Measurements from ENCODE around the gene PLEKHO2. TPM values are rescaled to one million over a fixed set of nuclear protein-coding genes. Genes with fewer than 3 reads are reported as not detected.

PLEKHO2 gene
- total RNA-seq, 1 experiment from 2014 or later: 3.5 TPM

- DNase-seq (ENCODE audit: extremely low read depth, low read depth): no peak
Observed at GRCh38 chr15:64854041-64854440, 12.3 kb downstream of the PLEKHO2 start.

GRCh38 chr15:64854526-64854925, 12.8 kb downstream of the PLEKHO2 start:
- DNase-seq (ENCODE audit: extremely low read depth, low read depth): no peak

DNA sequence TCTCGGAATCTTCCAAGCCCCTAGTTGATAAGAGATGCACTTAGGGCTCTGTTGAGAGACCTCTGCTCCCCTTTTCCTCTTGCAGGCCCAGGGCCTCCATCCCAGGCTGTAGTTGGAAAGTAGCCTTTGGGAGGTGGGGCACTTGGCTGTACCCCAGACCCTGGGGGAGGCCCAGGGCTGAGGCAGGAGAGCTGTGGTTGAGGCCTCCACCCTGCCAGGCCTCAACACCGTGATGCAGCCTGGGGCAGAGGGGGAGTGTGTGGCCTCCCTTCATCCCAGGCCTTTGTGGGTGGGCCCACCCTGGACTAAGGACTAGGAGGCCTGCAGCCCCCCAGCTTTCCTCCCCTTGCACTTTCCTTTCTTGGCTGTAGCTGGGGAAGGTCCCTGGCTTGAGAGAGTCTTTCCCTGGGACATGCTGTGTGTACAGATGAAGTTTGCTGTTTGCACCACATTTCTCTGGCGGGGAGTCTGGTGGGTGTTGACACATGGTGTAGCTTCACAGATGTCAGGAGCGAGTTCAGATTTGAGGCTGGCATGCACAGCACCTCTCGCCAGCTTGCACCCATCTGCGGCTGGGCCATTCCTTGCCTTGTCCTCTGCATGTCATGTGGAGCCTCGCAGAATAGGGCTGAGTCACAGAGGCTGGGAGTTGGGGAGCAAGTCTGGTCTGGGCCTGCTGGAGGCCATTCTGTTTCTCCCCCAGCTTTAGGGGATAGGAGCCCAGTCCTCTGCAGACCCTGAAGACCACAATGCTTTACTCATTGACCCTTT, 13.7 kb downstream of the PLEKHO2 start:
- no peak for DNase-seq (ENCODE audit: extremely low read depth, low read depth)

- DNase-seq (ENCODE audit: extremely low read depth, low read depth): no peak
Observed at GRCh38 chr15:64856429-64857145, 14.9 kb downstream of the PLEKHO2 start.

DNA sequence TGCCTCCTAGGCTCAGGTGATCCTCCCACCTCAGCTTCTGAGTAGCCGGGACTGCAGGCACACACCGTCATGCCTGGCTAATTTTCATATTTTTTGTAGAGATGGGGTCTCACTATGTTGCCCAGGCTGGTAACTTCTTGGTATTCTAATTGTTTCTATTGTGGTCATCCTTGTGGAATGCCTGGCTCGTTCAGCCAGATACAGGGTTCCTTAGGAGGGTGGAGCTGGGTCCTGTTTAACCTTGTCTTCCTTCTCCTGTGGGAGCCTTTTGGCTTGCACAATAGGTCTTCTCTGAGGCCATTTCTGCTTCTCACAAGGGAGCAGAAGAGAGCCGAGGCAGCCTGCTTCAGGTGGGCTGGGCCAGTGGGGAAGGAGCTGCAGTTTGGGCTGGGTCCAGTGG, 15.7 kb downstream of the PLEKHO2 start:
- no peak for DNase-seq (ENCODE audit: extremely low read depth, low read depth)

- DNase-seq (ENCODE audit: extremely low read depth, low read depth): no peak
Observed at GRCh38 chr15:64858021-64858575, 16.4 kb downstream of the PLEKHO2 start.

- DNase-seq (ENCODE audit: extremely low read depth, low read depth): no peak
Observed at GRCh38 chr15:64859226-64859625, 17.5 kb downstream of the PLEKHO2 start.

GRCh38 chr15:64861331-64861730, 19.6 kb downstream of the PLEKHO2 start:
- no peak for DNase-seq (ENCODE audit: extremely low read depth, low read depth)

DNA sequence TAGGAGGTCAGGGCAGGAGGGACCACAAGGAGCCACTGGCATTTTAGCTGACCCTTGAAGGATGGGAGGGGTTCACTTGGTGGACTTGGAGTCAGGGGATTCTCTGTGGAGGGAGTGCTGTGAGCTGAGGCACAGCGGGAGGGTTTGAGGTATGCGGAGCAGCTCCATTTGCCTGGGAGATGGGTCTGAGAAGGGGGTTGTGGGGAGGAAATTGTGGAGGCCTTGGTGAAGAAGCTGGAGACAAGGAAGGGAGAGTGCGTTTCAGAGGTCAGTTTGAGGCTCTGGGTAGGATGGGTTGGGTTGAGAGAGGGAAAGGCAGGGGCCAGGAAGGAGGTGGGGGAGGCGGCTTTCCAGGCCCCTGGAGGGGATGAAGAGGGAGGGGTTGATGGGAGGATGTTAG, 20.2 kb downstream of the PLEKHO2 start:
- no peak for DNase-seq (ENCODE audit: extremely low read depth, low read depth)

DNA sequence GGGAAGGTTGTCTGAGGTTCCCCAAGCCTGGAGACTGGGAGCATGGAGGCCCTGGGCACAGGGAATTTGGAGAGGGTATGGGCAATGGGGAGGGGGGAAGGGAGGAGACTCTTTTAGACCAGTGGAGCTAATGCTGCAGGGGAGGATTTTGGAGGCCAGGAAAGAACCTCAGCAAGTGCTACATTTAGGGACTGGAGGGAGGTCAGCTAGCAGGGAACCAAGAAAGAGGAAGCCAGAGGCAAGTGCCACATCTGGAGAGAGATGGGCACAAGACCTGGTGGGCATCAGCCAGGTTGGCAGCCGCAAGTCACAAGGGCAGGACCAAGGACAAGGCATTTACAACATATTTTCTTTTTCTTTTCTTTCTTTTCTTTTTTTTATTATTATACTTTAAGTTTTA, 20.7 kb downstream of the PLEKHO2 start:
- no peak for DNase-seq (ENCODE audit: extremely low read depth, low read depth)

DNA sequence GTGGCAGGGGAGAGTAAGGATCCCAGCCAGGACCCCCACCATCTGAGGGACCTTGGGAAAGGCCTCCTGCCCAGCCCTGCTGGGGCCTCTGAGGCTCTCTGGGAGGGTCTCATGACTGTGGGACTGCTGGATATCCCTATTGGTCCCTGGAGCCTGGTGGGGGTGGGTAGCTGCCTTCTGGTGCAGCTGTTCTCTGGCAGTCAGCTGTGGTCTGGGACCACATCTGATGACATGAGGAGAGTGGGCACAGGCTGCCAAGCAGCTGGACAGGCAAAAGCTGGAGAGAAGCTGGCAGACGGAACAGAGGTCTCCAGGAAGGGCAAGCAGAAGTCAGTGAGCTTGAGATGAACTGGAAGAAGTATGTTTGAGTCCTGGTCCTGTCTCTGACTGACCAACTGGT, 22.4 kb downstream of the PLEKHO2 start:
- DNase-seq (ENCODE audit: extremely low read depth, low read depth): no peak

- DNase-seq (ENCODE audit: extremely low read depth, low read depth): no peak
Observed at GRCh38 chr15:64865126-64865997, 23.6 kb downstream of the PLEKHO2 start.

- DNase-seq (ENCODE audit: extremely low read depth, low read depth): no peak
Observed at GRCh38 chr15:64865998-64866520, 24.3 kb downstream of the PLEKHO2 start.

DNA sequence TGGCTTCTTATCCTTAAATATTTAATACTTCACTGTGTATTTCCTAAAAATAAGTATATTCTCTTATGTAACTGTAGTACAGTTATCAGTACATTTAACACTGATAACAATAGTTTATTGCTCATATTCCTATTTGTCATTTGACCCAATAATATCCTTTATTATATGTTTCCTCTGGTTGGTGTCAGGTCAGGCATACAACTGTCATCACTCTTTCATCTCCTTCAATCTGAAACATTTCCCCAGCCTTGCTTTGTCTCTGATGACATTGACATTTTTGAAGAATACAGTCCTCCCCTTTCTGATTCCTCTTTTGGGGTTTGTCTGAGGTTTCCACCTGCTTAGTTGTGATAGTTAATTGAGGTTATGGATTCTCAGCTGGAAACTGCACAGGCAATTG, 27.8 kb downstream of the PLEKHO2 start:
- DNase-seq (ENCODE audit: extremely low read depth, low read depth): no peak

DNA sequence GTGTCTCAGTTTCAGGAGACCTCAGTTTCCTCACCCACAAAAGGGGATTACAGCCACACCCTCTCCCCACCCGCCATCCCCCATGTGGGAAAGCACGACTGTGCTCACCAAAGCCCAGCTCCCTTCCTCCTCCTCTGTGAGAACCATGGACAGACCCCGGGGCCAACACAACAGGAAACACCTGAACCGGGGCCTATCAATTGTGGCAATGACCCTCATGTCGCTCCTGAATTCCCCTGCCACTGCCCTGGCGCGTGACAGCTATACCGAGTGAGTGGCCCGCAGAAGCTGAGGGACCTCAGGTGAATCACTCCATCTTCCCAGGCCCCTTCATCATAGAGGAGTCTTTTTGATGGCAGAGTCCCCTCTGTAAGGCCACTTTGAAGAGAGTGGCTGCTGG, 28.6 kb downstream of the PLEKHO2 start:
- no peak for DNase-seq (ENCODE audit: extremely low read depth, low read depth)

GRCh38 chr15:64875641-64876223, 34.0 kb downstream of the PLEKHO2 start:
- no peak for DNase-seq (ENCODE audit: extremely low read depth, low read depth)

- DNase-seq (ENCODE audit: extremely low read depth, low read depth): no peak
Observed at GRCh38 chr15:64877435-64877834, 35.7 kb downstream of the PLEKHO2 start.

GRCh38 chr15:64878705-64879104, 37.0 kb downstream of the PLEKHO2 start:
- DNase-seq (ENCODE audit: extremely low read depth, low read depth): no peak

- no peak for DNase-seq (ENCODE audit: extremely low read depth, low read depth)
Observed at GRCh38 chr15:64883100-64883581, 41.4 kb downstream of the PLEKHO2 start.

DNA sequence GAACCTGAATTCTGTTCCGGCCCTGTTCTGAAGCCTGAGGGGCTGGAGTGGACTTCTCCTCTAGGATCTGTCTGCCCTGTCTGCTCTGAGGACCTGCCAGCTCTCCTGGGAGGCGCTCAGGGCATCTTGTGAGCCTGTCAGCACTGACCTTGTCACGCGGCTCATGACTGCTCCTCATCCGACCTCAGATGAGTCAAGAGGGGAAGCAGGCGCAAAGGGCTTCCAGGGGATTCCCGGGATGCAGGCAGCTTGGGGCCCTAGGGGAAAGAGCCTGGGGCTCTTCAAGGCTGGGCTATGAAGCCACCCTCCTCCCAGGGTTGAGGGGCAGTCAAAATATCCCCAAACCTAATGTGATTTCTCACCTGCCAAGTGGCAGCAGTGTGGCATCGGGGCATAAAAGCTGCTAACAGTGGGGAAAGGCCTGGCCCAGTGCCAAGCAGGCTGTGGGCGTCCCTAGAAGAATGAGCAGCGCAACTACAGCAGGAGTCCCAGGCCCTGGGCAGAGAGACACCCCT, 42.3 kb downstream of the PLEKHO2 start:
- DNase-seq (ENCODE audit: extremely low read depth, low read depth): no peak

Measured in NCI-H460 (cell line).